Renal pelvis (tissue), 4 donors: ENCODE results near the gene KCNMA1. TPM values are rescaled to one million over a fixed set of nuclear protein-coding genes. Genes with fewer than 3 reads are reported as not detected.

Source experiments
- DNase-seq: peaks from one replicate; pipeline ENCODE4 v3.0.0-alpha.2; 2013
- polyA plus RNA-seq, 3 donors: library from polyadenylated mRNA; unstranded; fragments of 120-200 nt; gene quantifications; one replicate each; pipeline ENCODE4 v1.2.1, GENCODE V29; 2013; ENCODE audit not compliant: insufficient read length in 3 of 3

Gene KCNMA1
- polyA plus RNA-seq, 3 donors = 3.2 to 3.9 (median 3.4) TPM

GRCh38 chr10:77186936-77187335 is 450.7 kb downstream of the KCNMA1 start:
- no peak for DNase-seq

GRCh38 chr10:77185696-77186095 is 451.9 kb downstream of the KCNMA1 start:
- no peak for DNase-seq

DNA sequence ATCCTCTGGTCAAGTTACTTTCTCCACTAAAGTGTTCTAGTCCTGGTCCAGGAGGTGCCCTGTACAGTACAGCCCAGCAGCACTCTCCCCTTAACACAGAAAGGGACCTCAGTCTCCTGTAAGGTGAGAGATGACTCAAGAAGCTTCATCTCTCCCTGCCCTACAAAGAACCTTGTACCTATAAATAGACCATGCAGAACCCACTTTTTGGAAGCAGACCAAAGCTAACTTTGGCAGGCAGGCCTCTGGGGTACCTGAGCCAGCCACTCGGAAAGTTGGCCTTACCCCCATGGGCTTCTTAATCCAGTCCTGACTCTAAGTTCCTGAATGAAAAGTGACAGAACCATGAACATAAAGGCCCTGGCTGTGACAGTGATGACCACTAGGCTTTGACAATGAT is 454.8 kb downstream of the KCNMA1 start:
- DNase-seq = no peak

- DNase-seq = no peak
These were observed 456.8 kb downstream of the KCNMA1 start for GRCh38 chr10:77180794-77181193.

DNA sequence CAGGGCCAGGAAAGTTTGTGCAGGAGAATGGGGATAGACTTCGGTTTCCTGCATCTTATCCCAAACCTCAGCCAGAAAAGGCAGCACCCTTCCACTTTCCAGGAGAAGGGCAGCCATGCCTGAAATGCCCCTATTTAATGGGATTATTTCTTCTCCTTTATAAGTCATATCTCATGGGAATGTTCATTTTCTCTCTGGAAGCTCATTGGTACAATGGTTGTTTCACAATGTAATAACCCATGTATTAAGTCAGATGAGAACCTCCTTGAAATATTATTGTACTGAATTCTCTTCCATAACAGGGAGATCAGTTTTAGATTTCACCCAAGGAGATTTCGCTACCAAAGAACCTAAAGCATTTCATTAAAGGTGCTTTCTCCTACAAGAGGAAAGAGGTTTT is 457.5 kb downstream of the KCNMA1 start:
- DNase-seq = no peak

DNA sequence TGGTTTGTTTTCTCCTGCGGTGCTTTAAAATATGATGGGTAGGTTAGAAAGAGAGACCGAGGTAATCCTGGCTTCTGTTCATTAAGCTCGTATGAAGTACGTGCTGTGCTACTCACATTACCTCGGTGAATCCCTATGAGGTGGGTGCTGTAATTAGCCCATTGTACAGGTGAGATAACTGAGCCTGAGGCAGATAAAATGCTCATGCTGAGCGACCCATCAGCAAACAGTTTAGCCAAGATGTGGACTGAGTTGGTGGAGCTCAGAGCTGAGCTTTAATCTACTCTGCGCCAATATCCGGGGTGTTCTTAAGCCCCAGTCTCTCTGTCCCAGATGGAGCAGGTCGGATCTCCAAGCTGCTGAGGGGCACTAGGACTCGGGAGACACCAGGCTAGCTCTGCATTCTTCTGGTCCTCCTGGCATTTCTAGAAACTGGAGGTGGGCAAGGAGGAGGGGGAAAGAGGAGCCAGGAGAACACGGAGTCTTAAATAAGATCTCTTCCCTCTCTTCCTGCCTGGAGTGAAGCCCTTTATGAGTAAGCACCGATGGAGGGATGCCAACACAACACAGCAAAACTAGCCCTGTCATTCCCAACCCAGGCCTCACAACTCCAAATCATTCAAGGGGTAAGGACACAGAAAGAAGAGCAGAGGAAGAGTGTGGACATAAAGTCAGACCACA is 458.5 kb downstream of the KCNMA1 start:
- DNase-seq = no peak

GRCh38 chr10:77177589-77177988 is 460.0 kb downstream of the KCNMA1 start:
- DNase-seq = no peak

- no peak for DNase-seq
These were observed 460.4 kb downstream of the KCNMA1 start for GRCh38 chr10:77177161-77177560.

DNA sequence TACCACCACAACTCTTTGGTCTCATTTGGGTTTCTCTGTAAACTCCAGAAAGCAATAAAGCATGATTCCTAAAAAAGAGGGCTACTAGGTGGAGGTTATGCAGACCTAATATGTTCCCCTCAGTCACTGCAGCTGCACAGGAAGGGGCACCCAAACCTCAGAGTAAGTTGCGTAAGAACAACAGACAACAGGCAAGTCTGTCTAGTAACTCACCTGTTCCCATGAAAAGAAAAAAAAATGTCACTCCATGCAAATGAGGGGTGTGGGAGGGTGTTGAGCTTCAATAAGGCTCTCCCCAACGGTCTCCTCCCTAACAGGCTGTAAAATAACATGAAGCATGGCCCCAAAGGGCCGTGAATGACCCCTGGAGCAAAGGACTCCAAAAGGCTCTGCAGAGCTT is 461.4 kb downstream of the KCNMA1 start:
- no peak for DNase-seq

DNA sequence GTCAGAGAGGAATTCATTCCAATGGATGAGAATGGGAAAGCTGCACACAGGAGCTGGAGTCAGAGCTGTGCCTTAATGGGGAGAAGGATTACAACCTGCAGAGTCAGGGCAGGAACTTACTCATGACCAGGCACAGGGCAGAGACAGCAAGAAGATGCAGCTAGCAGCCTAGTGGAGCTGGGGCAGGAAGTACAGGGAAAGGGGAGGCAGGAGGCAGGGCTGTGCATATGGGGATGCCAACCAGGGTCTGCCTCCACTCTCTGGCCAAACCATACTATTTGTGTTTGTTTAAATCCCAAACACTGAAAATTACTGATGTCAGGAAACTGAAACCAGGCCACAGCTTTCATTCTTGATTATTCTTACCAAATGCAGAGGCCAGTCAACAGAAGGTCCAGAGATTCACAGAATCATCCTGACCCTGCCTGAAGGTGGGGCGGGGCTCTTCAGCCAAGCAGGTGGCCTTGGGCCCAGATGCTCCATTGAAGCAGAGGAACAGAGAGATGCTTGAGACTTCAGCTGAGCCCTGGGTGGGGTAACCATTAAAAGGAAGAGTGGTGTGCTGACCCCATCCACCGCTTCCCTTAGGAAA is 461.9 kb downstream of the KCNMA1 start:
- DNase-seq = no peak

DNA sequence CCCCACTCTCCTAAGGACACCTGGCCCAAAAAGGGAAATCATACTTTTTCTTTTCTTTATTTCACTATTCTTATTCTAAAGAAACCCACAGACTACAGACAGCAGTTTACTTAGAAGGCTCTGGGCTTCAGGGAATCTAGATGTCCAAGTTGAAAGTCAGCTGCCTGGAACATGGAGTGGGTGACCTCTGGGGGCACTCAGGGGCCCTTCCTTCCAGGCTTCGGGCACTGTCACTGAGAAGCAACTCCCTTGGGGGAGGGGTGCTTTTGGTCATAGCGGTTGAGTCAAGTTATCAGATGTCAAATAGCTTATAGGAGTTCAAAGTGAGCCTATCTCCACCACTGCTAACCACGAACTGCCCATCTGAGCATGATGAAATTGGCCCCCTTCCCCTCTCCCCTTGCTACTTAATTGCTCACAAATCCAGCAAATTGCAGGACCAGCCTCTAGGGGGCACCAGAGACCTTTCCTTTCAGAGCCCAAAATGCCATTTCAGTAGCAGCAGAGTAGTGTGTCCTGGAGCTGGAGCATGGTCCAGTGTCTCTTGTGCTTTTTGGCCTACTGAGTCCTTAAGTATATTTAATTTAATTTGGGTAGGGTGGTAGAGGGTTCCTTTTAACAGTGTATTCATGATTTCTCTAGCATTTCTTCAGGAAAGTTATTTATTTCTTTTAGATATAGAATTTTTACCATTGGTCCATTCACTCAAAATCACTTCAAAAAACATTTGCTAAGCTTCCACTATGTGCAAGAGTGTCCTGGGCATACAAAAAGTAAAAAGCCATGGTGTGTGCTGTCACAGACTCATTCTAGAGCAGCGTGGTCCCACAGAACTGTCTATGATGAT is 463.8 kb downstream of the KCNMA1 start:
- peak; percentile 80 for DNase-seq

GRCh38 chr10:77172086-77172485 is 465.5 kb downstream of the KCNMA1 start:
- no peak for DNase-seq

- DNase-seq = no peak
These were observed 468.7 kb downstream of the KCNMA1 start for GRCh38 chr10:77168861-77169260.

GRCh38 chr10:77168161-77168560 is 469.4 kb downstream of the KCNMA1 start:
- no peak for DNase-seq

GRCh38 chr10:77165445-77166208 is 472.0 kb downstream of the KCNMA1 start:
- DNase-seq = peak; percentile 67

DNA sequence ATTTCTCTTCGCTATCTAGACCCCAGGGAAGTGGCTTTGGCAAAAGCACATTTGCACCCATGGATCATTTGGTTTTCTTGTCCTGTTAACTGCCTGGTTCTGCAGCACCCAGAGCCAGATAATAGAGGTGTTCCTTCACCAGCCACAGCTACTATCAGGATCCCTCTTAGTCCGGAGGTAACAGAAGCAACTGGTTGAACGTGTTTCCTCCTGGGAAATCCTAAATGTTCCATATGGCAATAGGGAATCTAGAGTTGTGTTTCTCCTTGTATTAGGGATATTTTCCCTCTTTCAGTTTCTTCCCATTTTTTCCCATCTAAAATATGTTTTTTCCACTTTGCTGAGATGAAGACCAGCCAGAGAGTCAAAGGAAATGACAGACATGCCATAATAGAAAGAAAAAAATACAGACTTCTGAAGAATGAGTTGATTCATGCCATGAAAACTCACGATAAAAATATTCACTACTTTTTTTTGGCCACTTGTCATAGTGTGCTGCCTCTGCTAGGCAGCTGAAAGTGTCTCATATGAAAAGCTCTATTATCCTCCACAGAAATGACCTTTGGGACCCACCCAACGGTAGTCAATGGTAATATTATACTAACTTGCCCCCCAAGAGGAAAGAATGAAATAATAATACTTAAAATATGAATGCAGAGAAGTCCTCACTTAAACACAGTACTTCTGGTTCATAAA is 472.8 kb downstream of the KCNMA1 start:
- no peak for DNase-seq

DNA sequence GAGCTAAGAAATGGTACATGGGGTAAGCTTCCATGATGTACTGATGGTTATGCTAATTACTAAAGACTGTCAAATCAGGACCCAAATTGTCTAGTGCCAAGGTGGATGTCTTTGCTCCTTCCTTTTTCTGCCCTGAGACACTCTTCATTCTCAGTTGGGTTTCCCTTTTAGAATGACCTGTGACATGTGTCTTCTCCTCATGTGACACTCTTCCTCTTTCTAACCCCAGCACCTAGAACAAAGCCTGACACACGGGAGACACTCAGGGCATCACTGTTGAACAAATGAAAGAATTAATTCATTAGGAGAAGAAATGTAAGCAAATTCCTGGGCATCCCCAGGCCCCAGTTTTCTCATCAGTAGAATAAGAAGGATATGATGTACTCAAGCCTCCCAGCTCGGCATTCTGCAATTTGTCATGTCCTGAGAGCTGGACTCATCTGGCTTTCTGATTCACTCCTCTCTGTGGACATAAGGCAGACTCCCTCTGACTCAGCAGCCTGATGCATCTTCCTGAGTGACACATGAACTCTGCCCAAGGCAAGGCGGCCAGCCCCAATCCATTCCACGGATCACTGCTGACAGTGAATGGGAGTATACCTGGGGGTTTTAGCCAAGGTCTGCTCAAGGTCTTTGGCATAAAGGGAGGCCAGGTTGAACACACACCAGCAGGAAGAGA is 473.8 kb downstream of the KCNMA1 start:
- peak; percentile 28 for DNase-seq

GRCh38 chr10:77162697-77163096 is 474.9 kb downstream of the KCNMA1 start:
- no peak for DNase-seq

DNA sequence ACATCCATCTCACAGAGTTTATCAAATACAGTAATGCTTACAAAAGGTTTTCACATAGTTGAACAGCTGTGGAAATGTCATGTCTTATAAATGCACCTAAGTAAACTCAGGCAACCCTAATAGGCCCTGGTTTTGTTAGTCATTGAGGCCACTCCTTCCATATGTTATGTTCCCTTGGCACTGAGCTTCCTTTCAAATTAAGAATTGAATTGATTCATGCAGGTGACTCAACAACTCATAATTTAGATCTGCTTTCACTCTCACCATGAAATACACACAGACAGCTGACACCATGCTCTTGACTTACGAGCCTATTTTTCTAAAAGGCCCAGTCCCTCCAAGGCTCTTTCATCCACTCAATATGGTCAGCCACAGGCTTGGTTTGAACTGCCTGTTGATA is 476.9 kb downstream of the KCNMA1 start:
- DNase-seq = no peak

DNA sequence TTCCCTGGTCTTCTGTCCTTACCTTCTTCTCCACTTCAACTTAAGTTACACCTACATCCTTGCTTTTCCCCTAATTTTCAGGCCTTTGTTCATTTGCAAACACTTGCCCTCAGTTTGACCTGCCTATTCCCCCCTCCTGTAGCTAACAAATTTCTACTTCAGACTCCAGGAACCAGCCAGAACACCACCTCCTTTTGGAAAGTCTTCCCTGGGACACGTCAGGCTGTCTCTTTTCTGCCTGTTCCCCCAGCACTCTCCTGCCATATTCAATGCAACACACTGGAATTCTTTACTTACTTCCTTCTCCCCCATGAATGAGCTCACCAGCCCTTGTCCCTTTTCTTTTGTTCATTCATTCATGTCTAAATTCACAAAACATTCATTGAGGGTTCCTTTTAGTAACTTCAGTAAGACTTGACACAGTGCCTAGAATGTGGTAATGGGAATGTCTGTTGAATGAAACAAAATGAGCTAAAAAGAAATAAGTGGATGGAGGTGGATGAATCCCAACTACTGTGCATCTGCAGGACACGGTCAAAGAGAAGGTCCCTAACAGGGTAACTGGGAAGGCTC is 478.0 kb downstream of the KCNMA1 start:
- no peak for DNase-seq

GRCh38 chr10:77158666-77159065 is 478.9 kb downstream of the KCNMA1 start:
- DNase-seq = no peak
